GM12874 (cell line): ENCODE data around the gene DCC.

Source experiments
- TF ChIP-seq, protein P1 (sequence below): IDR thresholded peaks from 2 replicates; pipeline ENCODE4 v1.5.1; 2011; ENCODE audit warnings: low read depth, mild to moderate bottlenecking, control low read depth, low read length, moderate library complexity; ENCODE audit not compliant: insufficient read depth

DCC gene

DNA sequence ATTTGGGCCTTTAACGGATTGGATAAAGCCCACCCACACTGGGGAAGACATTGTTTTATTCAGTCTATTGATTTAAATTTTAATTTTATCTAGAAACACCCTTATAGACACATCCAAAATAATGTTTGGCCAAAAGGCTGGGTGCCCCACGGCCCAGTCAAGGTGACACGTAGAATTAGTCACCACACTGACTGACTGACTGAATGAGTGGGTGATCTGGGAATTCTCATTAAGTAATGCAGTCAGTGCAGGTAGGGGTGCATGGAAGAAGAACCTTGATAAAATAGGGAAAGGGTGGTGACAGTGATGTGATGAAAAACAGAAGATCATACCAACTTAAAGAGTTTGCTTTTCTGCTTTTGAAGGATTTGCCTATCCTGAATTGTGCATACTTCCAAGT, 554.8 kb downstream of the DCC start:
- TF ChIP-seq, protein P1, sequence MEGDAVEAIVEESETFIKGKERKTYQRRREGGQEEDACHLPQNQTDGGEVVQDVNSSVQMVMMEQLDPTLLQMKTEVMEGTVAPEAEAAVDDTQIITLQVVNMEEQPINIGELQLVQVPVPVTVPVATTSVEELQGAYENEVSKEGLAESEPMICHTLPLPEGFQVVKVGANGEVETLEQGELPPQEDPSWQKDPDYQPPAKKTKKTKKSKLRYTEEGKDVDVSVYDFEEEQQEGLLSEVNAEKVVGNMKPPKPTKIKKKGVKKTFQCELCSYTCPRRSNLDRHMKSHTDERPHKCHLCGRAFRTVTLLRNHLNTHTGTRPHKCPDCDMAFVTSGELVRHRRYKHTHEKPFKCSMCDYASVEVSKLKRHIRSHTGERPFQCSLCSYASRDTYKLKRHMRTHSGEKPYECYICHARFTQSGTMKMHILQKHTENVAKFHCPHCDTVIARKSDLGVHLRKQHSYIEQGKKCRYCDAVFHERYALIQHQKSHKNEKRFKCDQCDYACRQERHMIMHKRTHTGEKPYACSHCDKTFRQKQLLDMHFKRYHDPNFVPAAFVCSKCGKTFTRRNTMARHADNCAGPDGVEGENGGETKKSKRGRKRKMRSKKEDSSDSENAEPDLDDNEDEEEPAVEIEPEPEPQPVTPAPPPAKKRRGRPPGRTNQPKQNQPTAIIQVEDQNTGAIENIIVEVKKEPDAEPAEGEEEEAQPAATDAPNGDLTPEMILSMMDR, result no peak

DNA sequence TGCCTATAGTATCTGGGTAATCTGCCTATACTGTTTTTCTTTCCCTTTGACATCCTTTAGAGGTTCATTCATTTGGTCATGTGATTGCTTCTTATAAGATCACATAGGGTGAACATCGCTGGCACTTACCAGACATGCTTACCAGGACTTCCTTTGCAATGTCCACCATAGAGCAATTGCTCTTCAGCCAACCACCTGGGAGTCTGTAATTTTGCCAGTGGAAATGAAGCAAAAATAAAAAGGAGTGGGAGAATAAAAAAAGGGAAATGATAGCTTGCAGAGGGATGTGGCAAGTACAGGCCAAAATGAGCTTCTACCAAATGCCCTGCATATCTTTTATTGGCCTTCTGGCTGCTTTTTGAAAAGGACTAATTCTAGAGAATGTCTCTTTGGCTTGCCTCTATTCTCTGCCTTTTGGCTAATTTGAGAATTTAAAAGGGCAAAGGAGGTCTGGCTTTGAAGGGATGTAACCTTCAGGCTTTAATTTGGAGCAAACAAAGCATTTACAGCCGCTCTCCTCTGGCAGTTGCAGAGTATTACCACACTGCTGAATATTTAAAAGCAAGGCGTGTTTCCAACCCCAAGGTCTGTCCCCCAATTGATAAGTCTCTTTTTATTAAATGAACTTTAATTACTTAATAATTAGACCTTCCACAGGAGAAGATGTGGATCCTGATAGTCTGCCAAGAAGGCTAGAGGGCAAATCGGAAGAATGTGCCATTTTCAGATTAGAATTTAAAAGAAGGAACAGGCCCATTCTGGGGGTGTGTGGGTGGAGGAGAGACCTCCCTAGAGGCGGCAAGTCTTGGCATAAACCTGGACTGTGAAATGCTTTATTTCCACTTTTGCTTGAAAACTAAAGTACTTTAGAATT, 557.9 kb downstream of the DCC start:
- TF ChIP-seq, protein P1, result no peak

DNA sequence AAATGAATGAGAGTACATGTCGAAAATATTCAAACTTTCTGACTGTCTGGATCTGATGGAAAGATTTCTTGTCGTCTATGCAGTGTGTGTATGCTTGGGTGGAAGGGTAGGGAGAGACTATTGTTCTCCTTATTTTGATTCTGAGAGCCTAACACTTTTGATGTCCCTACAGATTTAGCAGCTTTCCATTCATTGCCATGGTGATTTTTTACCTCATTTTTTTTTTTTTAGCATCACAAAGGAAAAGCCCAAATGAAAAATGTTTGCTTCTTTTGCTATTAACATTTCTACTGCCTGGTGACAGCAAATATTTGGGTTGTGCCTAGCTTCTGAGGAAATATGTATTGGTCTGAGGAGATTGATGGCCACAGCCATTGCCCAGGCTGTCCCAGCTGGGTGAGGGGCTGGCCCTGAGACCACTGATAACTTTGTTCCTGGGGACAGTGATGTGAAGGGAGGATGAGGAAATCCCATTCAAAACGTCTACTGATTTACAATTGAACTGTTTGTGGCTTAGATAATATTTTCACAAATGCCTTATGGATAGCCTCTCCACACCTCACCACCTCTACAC, 558.6 kb downstream of the DCC start:
- TF ChIP-seq, protein P1, result no peak

DNA sequence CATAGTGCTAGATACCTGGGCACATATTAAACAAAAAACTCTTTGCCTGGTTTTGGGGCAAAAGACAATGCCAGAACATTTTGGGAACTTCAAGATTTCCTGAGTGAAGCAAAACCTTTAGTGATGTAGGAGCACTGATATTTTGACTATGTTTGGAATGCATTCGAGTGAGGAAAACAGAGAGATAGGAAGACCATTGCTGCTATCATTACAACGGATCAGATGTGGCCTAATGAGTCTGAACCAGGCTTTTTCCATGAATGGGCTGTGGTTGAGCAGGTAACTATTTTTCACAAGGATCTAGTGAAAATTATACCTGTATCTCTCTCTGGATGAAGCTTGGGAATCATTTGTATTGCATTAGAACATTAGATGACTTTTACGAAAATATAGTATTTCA, 562.2 kb downstream of the DCC start:
- TF ChIP-seq, protein P1, result no peak

DNA sequence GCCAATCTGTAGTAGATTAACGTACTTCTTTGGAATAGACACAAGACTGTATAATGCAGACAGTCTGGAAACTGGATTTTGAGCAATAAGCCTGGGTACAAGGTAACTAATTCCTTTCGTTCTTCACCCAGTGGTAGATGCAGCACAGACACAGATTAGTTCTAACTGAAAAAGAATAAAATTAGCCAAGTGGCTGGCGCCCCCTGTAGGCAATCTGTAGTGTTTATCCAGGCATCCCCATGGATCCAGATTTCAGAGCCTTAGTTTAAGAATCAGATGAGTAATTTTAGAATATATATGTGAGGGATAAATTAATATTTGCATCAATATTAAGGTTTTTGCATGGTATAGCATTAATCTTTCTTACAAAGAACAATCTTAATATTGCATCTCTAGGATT, 563.9 kb downstream of the DCC start:
- TF ChIP-seq, protein P1, result peak; percentile 43; the same call in 1 of the 2 replicates

- TF ChIP-seq, protein P1, result no peak
Measured at GRCh38 chr18:52907543-52908308, 567.7 kb downstream of the DCC start.

- TF ChIP-seq, protein P1, result no peak
Measured at GRCh38 chr18:52914148-52914547, 574.2 kb downstream of the DCC start.
